GM12878 (cell line): ENCODE data around the gene AKR1B1. TPM values are rescaled to one million over a fixed set of nuclear protein-coding genes. Genes with fewer than 3 reads are reported as not detected.

Experiments used
- ATAC-seq: fragments of 200-7000 bp; cut with Tn5 transposase; 3 replicates; pipeline ENCODE4 v1.9.1; 2020; ENCODE audit warnings: mild to moderate bottlenecking, moderate library complexity
- BruUV-seq: library from RNA; stranded (reverse); fragments of 400-500 nt; replicated peaks from 2 replicates; lab custom pipeline; 2021; lab: Mats Ljungman, UMichigan
- CTCF ChIA-PET: fragments of 300-600 bp; sonication (Branson Sonifier 250); formaldehyde crosslinking; extraction: SDS; loops from one replicate; lab custom pipeline; 2021; ENCODE audit warnings: inconsistent platforms; lab: Yijun Ruan, JAX
- POLR2A ChIA-PET: fragments of 350-600 bp; formaldehyde crosslinking; extraction: SDS; loops from one replicate; lab custom pipeline; 2021; ENCODE audit warnings: inconsistent platforms; lab: Charles Lee
- RAD21 ChIA-PET: fragments of 300-600 bp; sonication (Branson Sonifier 250); formaldehyde crosslinking; loops from one replicate; lab custom pipeline; 2023; ENCODE audit warnings: antibody characterized with exemption; ENCODE audit not compliant: unreplicated experiment; lab: Charles Lee
- SMC1A ChIA-PET: fragments of 300-600 bp; sonication (Branson Sonifier 250); formaldehyde crosslinking; loops from one replicate; lab custom pipeline; 2023; ENCODE audit not compliant: unreplicated experiment, uncharacterized antibody; lab: Charles Lee
- DNase-seq: peaks from one replicate; pipeline ENCODE4 v3.0.0-alpha.2; 2011; ENCODE audit warnings: low read depth, low spot score
- FAIRE-seq: peaks from 3 replicates; lab custom pipeline; 2011; peaks lifted over from hg19 to GRCh38; lab: Jason Lieb, UNC
- H2AFZ ChIP-seq: 2 replicates; pipeline ENCODE4 v1.6.0; 2011; ENCODE audit warnings: low read depth, low read length, control low read depth; ENCODE audit not compliant: control insufficient read depth
- H3K27ac ChIP-seq: 2 replicates; pipeline ENCODE4 v1.5.1; 2011; ENCODE audit warnings: control low read depth; ENCODE audit not compliant: control insufficient read depth, insufficient read depth
- H3K27me3 ChIP-seq, 2 experiments: replicated peaks in 1 of 2; 2 replicates each; pipeline versions ENCODE4 v1.6.0 to v1.6.1; 2011; ENCODE audit warnings: low read length in 1 of 2; ENCODE audit not compliant: control insufficient read depth in 2 of 2, insufficient read depth in 2 of 2
- H3K36me3 ChIP-seq, 2 experiments: 2 replicates each; pipeline ENCODE4 v1.5.1; 2011; ENCODE audit warnings: low read length in 1 of 2; ENCODE audit not compliant: control insufficient read depth in 2 of 2, insufficient read depth in 2 of 2
- H3K4me1 ChIP-seq: 2 replicates; pipeline ENCODE4 v1.6.1; 2011; ENCODE audit warnings: mild to moderate bottlenecking, low read length, moderate library complexity, mixed read lengths; ENCODE audit not compliant: control insufficient read depth, insufficient read depth
- H3K4me2 ChIP-seq: 2 replicates; pipeline ENCODE4 v1.6.0; 2011; ENCODE audit warnings: control low read depth; ENCODE audit not compliant: control insufficient read depth, insufficient read depth
- H3K4me3 ChIP-seq: fragments of 200-600 bp; sonication (generic); 2 replicates; pipeline ENCODE4 v1.5.1; 2016
- H3K79me2 ChIP-seq: 2 replicates; pipeline ENCODE4 v1.6.0; 2011; ENCODE audit warnings: low read length; ENCODE audit not compliant: control insufficient read depth, insufficient read depth
- H3K9ac ChIP-seq: 2 replicates; pipeline ENCODE4 v1.8.0; 2011; ENCODE audit warnings: low read length, control low read depth, mixed read lengths; ENCODE audit not compliant: control insufficient read depth, insufficient read depth
- H3K9me3 ChIP-seq: replicated peaks from 3 replicates; pipeline ENCODE4 v1.5.1; 2011; ENCODE audit warnings: mild to moderate bottlenecking, low read length; ENCODE audit not compliant: control insufficient read depth, insufficient read depth
- H4K20me1 ChIP-seq: 2 replicates; pipeline ENCODE4 v1.6.0; 2011; ENCODE audit not compliant: control insufficient read depth, insufficient read depth
- NFIC ChIP-seq: IDR thresholded peaks from 2 replicates; pipeline ENCODE4 v1.6.1; 2012; ENCODE audit warnings: low read depth, mild to moderate bottlenecking, inconsistent platforms, low read length, moderate library complexity
- TBL1XR1 ChIP-seq: IDR thresholded peaks from 2 replicates; pipeline ENCODE4 v1.6.1; 2012; ENCODE audit warnings: low read depth, low read length, improper control_type of control experiment
- ZBTB40 ChIP-seq: fragments of 450-650 bp; IDR thresholded peaks from 2 replicates; pipeline ENCODE4 v1.6.1; 2016; ENCODE audit warnings: mild to moderate bottlenecking, moderate library complexity, borderline replicate concordance
- WGBS: methylation state at CpG from one replicate; pipeline ENCODE4 v1.1.6; 2016; ENCODE audit warnings: low lambda C conversion rate; ENCODE audit not compliant: insufficient replicate concordance, insufficient coverage; ENCODE audit errors: missing lambda C conversion rate; 5-methylcytosine and 5-hydroxymethylcytosine counted together
- in situ Hi-C: fragments of 300-500 bp; cut with MboI; formaldehyde crosslinking; loops from 9 replicates; pipeline ENCODE4 v1.14.3; 2018; ENCODE audit warnings: mixed read lengths
- intact Hi-C: fragments of 100-400 bp; cut with micrococcal nuclease; formaldehyde crosslinking; loops from one replicate; pipeline ENCODE4 v1.14.2; 2022; ENCODE audit not compliant: unreplicated experiment
- polyA plus RNA-seq, 11 experiments: library from polyadenylated mRNA; depleted of rRNA in 4 of 11; unstranded in 6 of 11; stranded (reverse) in 5 of 11; fragments of >200 nt; fragmentation: Nextera tagmentation in 4 of 11; fragmentation: Illumina TruSeq in 1 of 11; extraction: Ambion mirVana in 4 of 11; extraction: Trizol in 1 of 11; gene quantifications; 1 replicate in 1 of 11; 2 replicates in 10 of 11; pipeline versions ENCODE4 v1.2.1 to v1.2.3, GENCODE V29; 2011 to 2016; ENCODE audit warnings: inconsistent platforms in 2 of 11, missing spikeins in 2 of 11, low read depth in 1 of 11
- total RNA-seq, 4 experiments: library from RNA; depleted of rRNA in 3 of 4; stranded (reverse); fragments of >200 nt in 3 of 4; fragmentation: Illumina TruSeq in 1 of 4; extraction: Trizol in 1 of 4; gene quantifications; 2 replicates each; pipeline versions ENCODE4 v1.2.1 to v1.2.3, GENCODE V29; 2013 to 2021
- TF ChIP-seq, protein P1 (sequence below): fragments of 450-650 bp; IDR thresholded peaks from 2 replicates; pipeline ENCODE4 v1.6.1; 2018; ENCODE audit warnings: mild to moderate bottlenecking, low read depth, moderate library complexity; ENCODE audit not compliant: partially characterized antibody
- TF ChIP-seq, protein P2 (sequence below), 3 experiments: IDR thresholded peaks in 2 of 3; conservative IDR thresholded peaks in 1 of 3; 2 replicates each; pipeline ENCODE4 v1.5.1; 2011; ENCODE audit warnings: low read depth in 3 of 3, low read length in 3 of 3, mild to moderate bottlenecking in 3 of 3, control low read depth in 2 of 3, moderate library complexity in 2 of 3, inconsistent platforms in 1 of 3, mixed read lengths in 1 of 3; ENCODE audit not compliant: control insufficient read depth in 2 of 3, insufficient read depth in 1 of 3; ENCODE audit errors: extremely low read depth in 1 of 3

Gene AKR1B1
- total and polyA plus RNA-seq, 10 of the 15 experiments (the other 5 are each of a cell fraction or from before 2014, with no cell fraction given) = 40.4 to 252 (median 156) TPM

DNA sequence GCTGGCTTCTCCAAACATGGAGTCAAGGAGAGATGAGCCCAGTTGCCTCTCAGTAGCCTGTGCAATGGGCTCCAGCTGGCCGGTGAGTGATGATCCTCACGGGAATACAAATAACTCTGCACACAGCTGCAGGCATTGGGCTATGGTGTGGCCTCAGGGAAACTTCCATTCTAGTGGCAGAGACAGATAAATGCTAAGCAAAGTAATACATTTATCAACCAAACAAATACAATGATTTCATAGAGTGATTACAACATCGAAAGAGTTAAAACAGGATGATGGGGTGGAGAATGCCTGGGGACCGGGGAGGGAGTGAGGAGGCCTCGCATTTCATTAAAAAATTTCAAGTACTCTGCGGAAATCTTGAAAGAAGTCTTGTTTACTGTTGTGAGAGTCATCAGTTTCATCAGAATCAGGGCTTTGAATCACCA, 15.0 kb upstream of the AKR1B1 start:
- ATAC-seq = no peak
- Histone ChIP-seq H3K27ac (no peak overlapping the region), H3K9me3 (no peaks in the 10 kb centered on the region), H3K9ac (no peak overlapping the region), H3K4me3 (no peak overlapping the region), H3K27me3 (no peaks in the 10 kb centered on the region), H3K4me1 (no peaks in the 10 kb centered on the region), H4K20me1 (no peaks in the 10 kb centered on the region), H3K4me2 (no peak overlapping the region), H3K79me2 (no peaks in the 10 kb centered on the region), H3K36me3 (no peaks in the 10 kb centered on the region), H2AFZ (no peak overlapping the region)
- no peak for FAIRE-seq
- DNase-seq = no peak
- RAD21 ChIA-PET = no interaction called here
- TF ChIP-seq, protein P1, sequence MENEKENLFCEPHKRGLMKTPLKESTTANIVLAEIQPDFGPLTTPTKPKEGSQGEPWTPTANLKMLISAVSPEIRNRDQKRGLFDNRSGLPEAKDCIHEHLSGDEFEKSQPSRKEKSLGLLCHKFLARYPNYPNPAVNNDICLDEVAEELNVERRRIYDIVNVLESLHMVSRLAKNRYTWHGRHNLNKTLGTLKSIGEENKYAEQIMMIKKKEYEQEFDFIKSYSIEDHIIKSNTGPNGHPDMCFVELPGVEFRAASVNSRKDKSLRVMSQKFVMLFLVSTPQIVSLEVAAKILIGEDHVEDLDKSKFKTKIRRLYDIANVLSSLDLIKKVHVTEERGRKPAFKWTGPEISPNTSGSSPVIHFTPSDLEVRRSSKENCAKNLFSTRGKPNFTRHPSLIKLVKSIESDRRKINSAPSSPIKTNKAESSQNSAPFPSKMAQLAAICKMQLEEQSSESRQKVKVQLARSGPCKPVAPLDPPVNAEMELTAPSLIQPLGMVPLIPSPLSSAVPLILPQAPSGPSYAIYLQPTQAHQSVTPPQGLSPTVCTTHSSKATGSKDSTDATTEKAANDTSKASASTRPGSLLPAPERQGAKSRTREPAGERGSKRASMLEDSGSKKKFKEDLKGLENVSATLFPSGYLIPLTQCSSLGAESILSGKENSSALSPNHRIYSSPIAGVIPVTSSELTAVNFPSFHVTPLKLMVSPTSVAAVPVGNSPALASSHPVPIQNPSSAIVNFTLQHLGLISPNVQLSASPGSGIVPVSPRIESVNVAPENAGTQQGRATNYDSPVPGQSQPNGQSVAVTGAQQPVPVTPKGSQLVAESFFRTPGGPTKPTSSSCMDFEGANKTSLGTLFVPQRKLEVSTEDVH = no peak
- TF ChIP-seq, protein P2, sequence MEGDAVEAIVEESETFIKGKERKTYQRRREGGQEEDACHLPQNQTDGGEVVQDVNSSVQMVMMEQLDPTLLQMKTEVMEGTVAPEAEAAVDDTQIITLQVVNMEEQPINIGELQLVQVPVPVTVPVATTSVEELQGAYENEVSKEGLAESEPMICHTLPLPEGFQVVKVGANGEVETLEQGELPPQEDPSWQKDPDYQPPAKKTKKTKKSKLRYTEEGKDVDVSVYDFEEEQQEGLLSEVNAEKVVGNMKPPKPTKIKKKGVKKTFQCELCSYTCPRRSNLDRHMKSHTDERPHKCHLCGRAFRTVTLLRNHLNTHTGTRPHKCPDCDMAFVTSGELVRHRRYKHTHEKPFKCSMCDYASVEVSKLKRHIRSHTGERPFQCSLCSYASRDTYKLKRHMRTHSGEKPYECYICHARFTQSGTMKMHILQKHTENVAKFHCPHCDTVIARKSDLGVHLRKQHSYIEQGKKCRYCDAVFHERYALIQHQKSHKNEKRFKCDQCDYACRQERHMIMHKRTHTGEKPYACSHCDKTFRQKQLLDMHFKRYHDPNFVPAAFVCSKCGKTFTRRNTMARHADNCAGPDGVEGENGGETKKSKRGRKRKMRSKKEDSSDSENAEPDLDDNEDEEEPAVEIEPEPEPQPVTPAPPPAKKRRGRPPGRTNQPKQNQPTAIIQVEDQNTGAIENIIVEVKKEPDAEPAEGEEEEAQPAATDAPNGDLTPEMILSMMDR (IDR thresholded peaks at IDR 0.05 in 2 of 3, conservative IDR thresholded peaks at IDR 0.05 in 1 of 3; ENCODE audit: control insufficient read depth in 2 of 3, extremely low read depth in 1 of 3, insufficient read depth in 1 of 3, low read depth in 3 of 3, low read length in 3 of 3) = no peak
- TF ChIP-seq TBL1XR1 (no peak), ZBTB40 (no peak), NFIC (no peak)
- WGBS = 68% methylated on average over 6 of the region's 6 CpGs
- POLR2A ChIA-PET = no interaction called here
- CTCF ChIA-PET = interaction anchor here (1.3 kb wide), 1 partner anchor 9 kb away, joined by 4 read pairs; no protein-coding TSS in a partner anchor
- in situ Hi-C loops (no loop called here), intact Hi-C loops (loop anchor here (1.0 kb wide), 1 partner anchor 12 kb away; no protein-coding TSS in a partner anchor)
- SMC1A ChIA-PET = interaction anchor here (0.6 kb wide), 1 partner anchor 492 kb away, joined by 3 read pairs; no protein-coding TSS in a partner anchor
- BruUV-seq = no TSS peak
